AG08396 (cell line): ENCODE data around the gene PNRC2.
A peak's percentile ranks its signal among the peaks of the same experiment; 100 is the strongest.
"Not testable (repeated sequence)": the region's sequence is repeated elsewhere in the genome, so short reads cannot be mapped to it uniquely, and the experiment has no call there.

ENCODE experiments used
- DNase-seq: peaks from one replicate; pipeline ENCODE4 v3.0.0; 2012; ENCODE audit warnings: low spot score, mixed read lengths

The PNRC2 gene

DNA sequence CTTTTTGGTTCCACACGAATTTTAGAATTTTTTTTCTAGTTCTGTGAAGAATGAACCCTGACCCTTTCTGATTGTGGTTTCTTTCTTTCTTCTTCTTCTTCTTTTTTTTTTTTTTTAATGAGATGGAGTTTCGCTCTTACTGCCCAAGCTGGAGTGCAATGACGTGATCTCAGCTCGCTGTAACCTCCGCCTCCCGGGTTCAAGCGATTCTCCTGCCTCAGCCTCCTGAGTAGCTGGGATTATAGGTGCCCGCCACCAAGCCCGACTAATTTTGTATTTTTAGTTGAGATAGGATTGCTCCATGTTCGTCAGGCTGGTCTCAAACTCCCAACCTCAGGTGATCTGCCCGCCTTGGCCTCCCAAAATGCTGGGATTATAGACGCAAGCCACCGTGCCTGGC is 32.4 kb downstream of the PNRC2 start:
- DNase-seq, result not testable (repeated sequence)

DNA sequence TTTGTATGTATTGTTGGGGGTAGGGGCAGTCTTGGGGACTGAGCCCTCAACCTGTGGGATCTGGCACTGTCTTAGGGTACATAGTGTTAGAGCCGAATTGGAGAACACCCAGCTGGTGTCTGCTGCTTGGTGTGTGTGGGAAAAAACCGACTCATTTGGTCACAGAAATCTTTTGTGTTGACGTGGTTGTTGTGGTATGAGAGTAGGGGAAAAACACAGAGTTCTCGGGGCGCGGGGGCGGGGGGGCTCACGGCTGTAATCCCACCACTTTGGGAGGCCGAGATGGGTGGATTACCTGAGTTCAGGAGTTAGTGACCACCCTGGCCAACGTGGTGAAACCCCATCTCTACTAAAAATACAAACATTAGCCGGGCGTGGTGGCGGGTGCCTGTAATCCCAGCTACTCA is 35.8 kb downstream of the PNRC2 start:
- peak; percentile 43 for DNase-seq

DNA sequence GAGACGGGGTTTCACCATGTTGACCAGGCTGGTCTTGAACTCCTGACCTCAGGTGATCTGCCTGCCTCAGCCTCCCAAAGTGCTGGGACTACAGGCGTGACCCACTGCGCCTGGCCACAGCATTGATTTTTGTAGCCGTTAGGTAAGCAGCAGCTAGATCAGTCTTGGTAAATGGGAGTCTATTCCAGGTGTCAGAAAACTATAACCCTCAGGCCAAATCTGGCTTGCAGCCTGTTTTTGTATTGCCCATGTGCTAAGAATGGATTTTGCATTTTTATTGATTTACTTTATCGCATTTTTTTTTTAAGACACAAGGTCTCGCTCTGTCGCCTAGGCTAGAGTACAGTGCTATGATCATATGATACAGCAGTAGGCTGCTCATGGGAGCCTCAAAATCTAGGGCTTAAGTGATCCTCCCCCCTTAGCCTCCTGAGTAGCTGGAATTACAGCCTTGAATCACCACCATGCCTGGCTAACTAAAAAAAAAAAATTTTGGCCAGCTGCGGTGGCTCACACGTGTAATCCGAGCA is 37.1 kb downstream of the PNRC2 start:
- no peak for DNase-seq

DNA sequence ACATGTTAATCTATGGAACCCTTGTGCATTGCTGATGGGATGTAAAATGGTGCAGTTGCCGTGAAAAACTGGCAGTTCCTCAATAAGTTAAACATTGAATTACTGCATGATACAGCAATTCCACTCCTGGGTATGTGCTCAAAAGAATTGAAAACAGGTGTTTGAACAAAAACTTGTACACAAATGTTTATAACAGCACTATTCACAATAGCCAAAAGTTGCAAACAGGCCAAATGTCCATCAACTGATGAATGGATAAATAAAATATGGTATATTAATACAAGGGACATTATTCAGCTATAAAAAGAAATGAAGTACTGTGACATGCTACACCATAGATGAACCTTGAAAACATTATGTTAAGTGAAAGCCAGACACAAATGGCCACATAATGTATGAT is 38.2 kb downstream of the PNRC2 start:
- no peak for DNase-seq

DNA sequence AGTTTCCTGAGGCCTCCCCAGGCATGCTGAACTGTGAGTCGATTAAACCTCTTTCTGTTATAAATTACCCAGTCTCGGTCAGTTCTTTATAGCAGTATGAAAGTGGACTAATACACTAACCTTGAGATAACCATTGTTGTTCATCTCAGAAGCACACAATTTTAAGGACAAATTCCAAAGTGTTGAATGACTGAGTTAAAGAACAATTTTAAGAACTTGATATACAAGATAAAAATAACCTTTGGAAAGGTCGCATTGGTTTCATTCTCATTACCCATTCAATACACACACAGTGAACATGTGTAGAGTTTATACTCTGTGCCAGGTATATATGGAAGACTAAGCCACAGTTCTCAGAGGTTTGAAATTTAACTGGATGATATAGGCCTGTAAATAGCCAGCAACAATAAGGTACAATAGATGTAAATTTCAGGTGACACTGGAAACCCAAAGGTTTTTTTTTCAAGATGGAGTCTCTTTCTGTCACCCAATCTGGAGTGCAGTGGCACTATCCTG is 39.6 kb downstream of the PNRC2 start:
- no peak for DNase-seq

DNA sequence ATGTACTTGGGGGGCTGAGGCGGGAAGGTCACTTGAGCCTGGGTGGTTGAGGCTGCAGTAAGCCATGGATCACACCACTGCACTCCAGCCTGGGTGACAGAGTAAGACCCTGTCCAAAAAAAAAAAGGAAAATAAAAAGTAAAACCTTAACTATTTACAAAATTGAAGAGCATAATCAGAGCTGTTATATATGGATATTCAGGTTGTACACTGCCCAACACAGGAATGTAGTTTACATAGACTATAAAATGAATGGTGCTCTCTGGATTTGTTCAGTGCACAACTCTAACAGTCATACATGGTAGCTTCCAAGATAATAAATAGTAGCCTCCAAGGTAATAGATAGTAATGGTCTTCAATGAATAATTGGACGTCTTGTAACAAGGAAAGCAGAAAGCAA is 43.1 kb downstream of the PNRC2 start:
- DNase-seq, result no peak

DNA sequence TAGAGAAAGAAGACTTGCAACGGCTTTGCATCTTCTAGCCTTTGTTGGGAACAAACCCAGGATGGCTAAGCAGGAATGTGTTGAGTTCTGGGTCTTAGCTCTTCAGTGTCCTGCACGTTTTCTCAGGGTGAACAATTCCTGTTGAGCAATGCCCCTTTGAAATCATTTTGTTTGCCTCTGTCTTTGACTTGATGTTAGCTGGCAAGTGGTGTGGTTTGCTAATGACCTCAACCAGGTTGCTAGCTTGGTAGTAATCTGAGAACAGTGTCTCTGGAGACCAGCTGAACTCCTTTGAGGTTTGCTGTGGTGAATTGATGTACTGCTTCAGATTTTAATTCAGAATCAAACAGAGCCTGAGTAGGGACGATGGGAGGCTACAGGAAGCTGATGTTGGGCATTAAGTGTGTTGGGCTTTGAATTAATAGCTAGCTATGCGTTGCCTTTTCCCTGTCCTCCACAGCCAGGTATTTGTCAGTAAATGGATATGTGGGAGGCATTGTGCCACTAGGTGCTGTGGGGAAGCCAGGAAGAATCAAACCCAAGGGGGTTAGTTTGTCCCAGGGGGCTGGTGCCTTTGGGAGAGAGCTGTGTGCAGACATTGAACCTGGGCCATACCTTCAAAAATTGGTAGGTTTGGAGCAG is 43.8 kb downstream of the PNRC2 start:
- peak; percentile 41 for DNase-seq

DNA sequence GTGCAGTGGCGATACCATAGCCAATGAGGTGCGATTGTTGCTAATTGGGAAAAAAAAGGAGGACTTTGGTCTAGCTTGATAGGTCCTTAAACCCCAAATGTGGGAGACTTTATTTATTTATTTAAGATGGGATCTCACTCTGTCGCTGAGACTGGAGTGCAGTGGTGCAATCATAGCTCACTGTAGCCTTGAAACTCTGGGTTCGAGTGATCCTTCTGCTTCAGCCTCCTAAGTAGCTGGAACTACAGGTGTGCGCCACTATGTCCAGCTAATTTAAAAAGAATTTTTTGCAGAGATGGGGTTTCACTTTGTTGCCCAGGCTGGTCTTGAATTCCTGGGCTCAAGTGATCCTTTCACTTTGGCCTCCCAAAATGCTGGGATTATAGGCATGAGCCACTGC is 44.5 kb downstream of the PNRC2 start:
- DNase-seq, result no peak

DNA sequence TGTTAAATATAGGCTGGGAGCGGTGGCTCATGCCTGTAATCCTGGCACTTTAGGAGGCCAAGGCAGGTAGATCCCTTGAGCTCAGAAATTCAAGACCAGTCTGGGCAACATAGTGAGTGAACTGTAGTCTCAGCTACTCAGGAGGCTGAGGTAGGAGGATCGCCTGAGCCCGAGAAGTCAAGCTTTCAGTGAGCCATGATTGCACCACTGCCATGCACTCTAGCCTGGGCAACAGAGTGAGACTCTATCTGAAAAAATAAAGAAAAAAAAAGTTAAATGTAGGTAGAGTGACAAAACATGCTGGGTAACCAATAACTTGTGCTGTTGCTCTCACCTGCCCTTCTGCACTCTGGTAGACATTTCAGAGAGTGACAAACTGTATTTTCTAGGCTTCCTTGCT is 45.5 kb downstream of the PNRC2 start:
- DNase-seq, result no peak

DNA sequence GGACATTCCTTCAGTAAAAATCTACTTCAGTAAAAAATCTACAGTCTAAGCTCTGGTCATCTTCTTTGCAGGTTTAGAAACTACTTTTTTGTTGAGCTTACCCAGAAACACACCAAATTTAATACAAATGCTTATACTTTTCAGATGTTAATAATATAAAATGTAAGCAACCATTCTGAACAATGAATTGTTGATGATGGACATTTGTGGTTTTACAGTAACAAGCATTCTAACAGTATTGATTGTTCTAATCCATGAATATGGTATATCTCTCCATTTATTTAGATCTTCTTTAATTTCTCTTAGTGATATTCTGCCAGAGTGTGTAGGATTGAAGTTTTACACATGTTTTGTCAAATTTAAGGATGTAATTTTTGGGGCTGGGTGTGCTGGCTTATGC is 47.5 kb downstream of the PNRC2 start:
- DNase-seq, result no peak

DNA sequence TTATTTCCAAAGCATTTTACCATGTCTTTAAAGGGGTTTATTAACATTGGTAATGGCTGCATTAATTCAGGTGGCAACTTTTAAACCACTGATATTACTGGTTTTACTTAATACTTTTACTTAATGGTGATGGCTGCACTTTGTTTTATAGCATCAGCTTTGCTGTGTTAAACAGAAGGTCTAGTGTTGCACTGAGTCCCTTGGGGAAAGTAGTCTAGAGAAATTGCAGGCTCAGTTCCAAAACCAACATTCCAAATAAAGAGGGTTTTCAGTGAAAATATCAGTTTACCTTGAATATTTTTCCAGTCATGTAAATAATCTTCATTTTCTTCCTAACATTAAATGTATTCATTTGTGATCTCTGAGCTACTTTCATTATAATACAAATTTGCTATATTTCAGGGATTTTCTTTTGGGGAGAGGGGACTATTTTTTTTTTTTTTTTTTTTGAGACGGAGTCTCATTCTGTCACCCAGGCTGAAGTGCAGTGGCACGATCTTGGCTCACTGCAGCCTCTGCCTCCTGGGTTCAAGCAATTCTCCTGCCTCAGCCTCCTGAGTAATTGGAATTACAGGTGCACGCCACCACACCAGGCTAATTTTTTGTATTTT is 49.1 kb downstream of the PNRC2 start:
- not testable (repeated sequence) for DNase-seq

DNA sequence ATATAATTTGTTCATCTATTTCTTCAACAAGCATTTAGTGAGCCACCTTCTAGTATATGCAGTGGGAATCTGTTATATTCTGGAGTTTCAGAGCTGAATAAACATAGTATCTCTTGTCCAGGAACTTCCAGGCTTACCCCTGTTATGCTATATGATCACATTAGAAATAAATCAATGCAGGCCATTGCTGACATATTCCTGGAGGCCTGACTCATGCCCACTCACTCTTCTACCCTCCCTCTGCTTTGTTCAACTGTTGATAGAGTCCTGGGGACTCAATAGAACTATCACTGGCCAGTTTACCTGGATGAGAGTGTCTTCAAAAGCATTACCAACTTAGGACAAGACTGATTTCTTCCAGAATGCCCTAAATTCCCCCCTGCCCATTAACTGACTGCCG is 49.8 kb downstream of the PNRC2 start:
- peak; percentile 49 for DNase-seq

DNA sequence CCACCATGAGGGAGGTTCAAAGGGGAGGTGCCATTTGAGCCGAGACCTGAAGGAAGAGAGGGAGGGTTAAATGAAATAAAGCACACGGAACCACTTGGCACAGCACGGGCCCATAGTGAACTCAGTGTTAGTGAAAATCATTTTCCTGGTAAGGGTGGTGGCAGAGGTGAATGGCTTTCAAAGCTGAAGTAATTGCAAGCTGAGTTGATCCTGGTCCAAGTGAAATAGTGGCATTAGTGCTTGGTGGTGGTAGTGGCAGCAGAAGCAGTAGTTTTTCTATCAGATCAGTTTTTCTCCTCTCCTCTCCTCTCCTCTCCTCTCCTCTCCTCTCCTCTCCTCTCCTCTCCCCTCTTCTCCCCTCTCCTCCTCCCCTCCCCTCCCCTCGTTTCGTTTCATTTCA is 51.0 kb downstream of the PNRC2 start:
- DNase-seq, result no peak

DNA sequence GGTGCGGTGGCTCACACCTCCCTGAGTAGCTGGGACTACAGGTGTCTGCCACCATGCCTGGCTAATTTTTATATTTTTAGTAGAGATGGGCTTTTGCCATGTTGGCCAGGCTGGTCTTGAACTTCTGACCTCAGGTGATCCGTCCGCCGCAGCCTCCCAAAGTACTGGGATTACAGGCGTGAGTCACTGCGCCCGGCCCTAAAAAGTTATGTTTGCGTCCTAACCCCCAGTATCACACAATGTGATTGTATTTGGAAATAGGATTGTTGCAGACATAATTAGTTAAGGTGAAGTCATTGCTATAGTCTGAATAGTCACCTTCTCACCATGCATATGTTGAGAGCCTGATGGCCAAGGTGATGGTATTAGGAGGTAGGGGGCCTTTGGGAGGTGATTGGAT is 53.2 kb downstream of the PNRC2 start:
- not testable (repeated sequence) for DNase-seq
